Embryonic facial prominence (tissue), 1 donor: ENCODE measurements around the gene ENOSF1.

ENCODE experiments used
- DNase-seq: peaks from one replicate; pipeline ENCODE4 v3.0.0-alpha.2; 2016; ENCODE audit errors: extremely low spot score

ENOSF1 gene

DNA sequence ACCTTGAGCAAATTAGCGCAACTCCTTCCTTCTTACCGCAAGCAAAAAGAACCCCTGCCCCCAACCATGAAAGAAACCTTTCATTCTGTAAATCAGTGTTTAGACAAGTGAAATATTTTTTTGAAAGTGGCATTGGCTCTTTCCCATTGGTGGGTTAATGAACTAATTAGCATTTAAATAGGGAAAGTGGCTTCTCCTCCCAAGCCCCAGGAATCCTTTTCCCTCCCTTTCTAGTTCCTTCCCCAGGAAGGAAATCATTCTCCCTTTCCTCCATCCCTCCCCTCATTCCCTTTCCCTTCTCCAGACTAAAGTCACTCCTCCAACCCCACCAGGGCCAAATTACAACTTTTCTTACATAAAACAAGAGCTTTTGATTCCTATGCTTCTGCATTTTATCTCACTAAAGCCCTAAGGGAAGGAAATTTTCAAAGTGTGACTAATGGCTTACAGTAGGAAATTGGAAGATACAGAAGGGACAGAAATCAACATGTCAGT is 77.8 kb downstream of the ENOSF1 start:
- DNase-seq, result no peak

DNA sequence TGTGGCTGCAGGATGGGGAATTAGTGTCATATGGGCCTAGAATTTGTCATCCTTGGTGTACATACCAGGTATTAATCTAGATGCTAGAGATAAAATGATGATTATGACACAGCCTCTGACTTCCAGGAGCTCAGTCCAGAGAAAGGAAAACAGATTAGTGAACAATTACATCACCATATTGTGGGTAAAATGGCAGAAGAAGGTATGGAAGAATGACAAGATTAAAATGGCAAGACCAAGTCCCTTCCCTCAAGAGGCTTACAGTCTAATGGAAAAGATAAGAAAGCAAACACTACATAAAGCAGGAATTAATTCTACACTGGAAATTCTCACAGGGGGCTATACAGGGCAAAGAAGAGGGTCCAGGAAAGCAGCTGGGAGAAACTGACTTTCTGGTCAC is 80.9 kb downstream of the ENOSF1 start:
- no peak for DNase-seq

DNA sequence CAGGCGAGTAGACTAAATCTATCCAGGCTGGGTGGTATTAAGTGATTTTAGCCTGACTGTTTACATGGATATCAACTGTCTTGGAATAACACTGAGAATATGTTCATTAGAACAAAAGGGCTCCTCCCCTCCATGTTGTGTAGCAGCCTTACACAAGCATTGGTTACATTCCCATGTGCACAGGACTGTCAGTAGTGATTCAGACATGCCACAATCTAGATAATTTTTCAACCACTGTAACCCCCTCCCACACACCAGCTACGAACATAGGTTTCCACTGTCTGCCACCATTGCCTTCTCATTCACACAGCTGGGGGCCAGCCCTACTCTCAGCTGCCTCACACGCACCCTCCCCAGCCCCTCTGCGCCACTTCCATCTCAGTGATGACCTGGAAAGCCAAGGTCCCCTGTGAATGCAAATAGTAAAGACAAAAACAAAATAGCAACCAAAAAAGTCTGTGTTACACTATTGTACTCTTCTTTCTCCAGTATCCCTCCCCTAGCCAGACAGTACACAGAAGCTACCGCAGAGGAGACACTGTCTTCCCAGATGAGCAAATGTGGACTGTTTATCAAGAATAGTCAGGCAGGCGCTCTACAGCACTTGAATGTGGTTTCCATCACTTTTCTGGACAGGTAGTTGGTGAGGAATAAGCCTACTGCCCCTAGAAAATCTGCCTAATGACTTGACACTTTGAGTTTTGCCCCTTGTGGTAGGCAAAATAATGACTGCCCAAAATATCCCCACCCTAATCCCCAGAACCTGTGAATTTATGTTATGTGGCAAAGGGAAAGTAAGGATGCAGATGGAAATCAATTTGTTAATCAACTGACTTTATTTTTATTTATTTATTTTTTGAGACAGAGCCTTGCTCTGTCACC is 82.9 kb downstream of the ENOSF1 start:
- DNase-seq, result no peak

DNA sequence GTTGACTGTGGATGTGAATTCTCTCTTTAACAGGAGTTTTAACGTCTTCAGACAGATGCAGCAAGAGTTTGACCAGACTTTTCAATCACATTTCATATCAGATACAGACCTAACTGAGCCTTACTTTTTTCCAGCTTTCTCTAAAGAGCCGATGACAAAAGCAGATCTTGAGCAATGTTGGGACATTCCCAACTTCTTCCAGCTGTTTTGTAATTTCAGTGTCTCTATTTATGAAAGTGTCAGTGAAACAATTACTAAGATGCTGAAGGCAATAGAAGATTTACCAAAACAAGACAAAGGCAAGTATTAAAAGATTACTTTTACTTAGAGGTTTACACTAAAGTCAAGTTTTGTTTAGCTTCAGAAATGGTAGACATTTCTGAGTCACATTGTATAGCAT is 85.2 kb downstream of the ENOSF1 start:
- no peak for DNase-seq

DNA sequence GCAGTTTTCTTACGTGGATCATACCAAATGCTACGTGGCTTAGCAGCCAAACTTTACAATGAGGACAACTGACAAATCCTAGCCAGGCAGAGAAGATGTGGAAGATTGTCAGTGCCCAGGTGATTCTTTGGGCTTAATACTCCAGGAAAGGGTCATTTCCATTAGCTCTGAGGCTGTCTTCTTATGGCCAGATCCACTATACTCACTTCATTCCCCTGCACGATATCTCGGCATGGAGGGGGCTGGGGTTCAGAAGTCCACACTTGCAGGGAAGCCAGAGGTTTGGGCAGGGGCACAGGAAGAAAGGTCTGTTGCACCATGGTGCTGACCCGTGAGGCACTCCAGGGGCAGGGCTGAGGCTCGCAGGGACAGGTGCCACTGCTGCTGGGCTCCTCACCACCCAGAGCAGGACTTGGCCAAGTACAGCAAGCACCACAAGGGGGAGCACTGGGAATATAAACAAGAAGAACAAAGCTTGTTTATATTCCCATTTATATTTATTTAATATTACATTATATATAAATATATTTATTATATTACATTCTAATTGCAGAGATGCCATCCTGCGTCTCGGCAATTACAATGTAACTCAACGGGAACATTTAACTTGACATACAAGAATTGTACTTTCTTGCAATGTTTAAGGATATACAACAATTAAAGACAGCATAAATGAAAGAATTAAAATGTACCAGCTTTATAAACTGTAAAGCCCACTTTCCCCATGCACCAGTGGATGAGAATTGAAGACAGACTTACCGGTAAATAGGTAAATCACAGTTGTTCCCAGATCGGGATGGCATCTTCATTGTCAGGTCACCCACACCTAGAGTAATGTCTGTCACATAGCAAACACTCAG is 88.4 kb downstream of the ENOSF1 start:
- peak; percentile 46 for DNase-seq

- DNase-seq, result no peak
Measured at GRCh38 chr18:622289-622688, 90.1 kb downstream of the ENOSF1 start.

DNA sequence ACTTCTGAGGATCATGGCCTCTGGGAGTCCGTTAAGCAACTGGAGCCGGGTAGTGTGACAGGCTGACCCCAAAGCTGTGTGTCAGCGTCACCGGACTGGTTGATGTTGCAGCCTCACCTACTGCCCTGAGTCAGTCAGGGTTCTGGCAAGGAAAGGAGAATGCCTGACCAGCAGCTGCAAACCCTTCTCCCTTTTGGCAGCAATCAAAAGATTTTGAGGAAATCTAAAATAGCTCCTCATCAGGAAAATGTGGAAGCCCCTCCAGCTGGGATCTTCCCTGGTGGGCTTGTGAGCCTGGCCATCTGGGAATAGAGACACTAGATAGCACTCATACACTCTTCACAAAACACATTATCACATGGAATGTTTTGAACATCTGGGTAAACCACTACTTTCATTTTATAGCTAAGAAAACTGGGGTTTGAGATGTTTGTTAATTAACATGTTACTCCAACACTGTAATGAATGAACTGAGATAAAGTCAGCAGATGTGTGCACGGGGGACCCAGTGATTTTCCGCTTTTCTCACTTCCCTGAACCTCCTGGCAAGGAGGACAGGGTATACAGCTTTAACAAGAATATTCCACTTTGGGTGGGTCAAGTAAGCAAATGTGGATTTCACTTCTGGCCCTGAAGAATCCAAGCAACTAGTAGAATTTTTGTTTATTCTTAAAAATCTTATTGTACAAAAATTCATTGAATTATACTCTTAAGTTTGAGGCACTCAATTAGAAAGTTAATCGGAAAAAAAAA is 91.0 kb downstream of the ENOSF1 start:
- DNase-seq, result no peak
